WTC11 (cell line): ENCODE measurements around the gene SMC2.

Source experiments
- ATF2 ChIP-seq: sonication (generic); formaldehyde crosslinking; IDR thresholded peaks from 2 replicates; pipeline ENCODE4 v1.8.1; 2022; ENCODE audit warnings: low read depth, missing genetic modification reagents, borderline replicate concordance
- CTCF ChIP-seq: fragments of 200-600 bp; IDR thresholded peaks from 2 replicates; pipeline ENCODE4 v1.8.0; 2022; ENCODE audit warnings: antibody characterized with exemption
- FOXK1 ChIP-seq: sonication (generic); formaldehyde crosslinking; IDR thresholded peaks from 2 replicates; pipeline ENCODE4 v1.8.0; 2022; ENCODE audit warnings: mild to moderate bottlenecking, moderate library complexity, missing genetic modification reagents
- NFYB ChIP-seq: sonication (generic); formaldehyde crosslinking; conservative IDR thresholded peaks from 2 replicates; pipeline ENCODE4 v1.8.0; 2022; ENCODE audit warnings: low read depth, missing genetic modification reagents
- PRRX2 ChIP-seq: fragments of 250-450 bp; sonication (Bioruptor Pico); IDR thresholded peaks from 2 replicates; pipeline ENCODE4 v1.8.0; 2021; ENCODE audit warnings: mild to moderate bottlenecking
- TEAD4 ChIP-seq: sonication (generic); formaldehyde crosslinking; IDR thresholded peaks from 2 replicates; pipeline ENCODE4 v1.8.0; 2022; ENCODE audit warnings: mild to moderate bottlenecking, missing genetic modification reagents
- ZBTB21 ChIP-seq: sonication (generic); formaldehyde crosslinking; IDR thresholded peaks from 2 replicates; pipeline ENCODE4 v1.8.1; 2023; ENCODE audit warnings: mild to moderate bottlenecking, missing genetic modification reagents, borderline replicate concordance
- ZBTB43 ChIP-seq: sonication (generic); formaldehyde crosslinking; IDR thresholded peaks from 2 replicates; pipeline ENCODE4 v1.8.1; 2023; ENCODE audit warnings: mild to moderate bottlenecking, missing genetic modification reagents
- ZNF232 ChIP-seq: sonication (generic); formaldehyde crosslinking; IDR thresholded peaks from 2 replicates; pipeline ENCODE4 v1.8.0; 2022; ENCODE audit warnings: mild to moderate bottlenecking, missing genetic modification reagents

- TF ChIP-seq CTCF (no peak), ZBTB21 (CRISPR knock-in tag) (no peak), PRRX2 (CRISPR knock-in tag) (no peak), ZNF232 (CRISPR knock-in tag) (no peak), TEAD4 (no peak), ZBTB43 (CRISPR knock-in tag) (no peak), FOXK1 (no peak), ATF2 (CRISPR knock-in tag) (no peak), NFYB (CRISPR knock-in tag) (no peak)
These were observed 22.5 kb upstream of the SMC2 start for GRCh38 chr9:104071589-104071988.
